Stimulated activated CD4-positive, alpha-beta T cell treated with anti-CD3 and anti-CD28 coated beads, Interleukin-2, amount 100 ng/mL, for 24 hours (primary cell): ENCODE measurements around the gene SLC35G2.
"Not testable (repeated sequence)": the region's sequence is repeated elsewhere in the genome, so short reads cannot be mapped to it uniquely, and the experiment has no call there.

Experiments used
- DNase-seq, 2 donors: peaks; one replicate each; pipeline ENCODE4 v3.0.0-alpha.2; 2020

SLC35G2 gene

DNA sequence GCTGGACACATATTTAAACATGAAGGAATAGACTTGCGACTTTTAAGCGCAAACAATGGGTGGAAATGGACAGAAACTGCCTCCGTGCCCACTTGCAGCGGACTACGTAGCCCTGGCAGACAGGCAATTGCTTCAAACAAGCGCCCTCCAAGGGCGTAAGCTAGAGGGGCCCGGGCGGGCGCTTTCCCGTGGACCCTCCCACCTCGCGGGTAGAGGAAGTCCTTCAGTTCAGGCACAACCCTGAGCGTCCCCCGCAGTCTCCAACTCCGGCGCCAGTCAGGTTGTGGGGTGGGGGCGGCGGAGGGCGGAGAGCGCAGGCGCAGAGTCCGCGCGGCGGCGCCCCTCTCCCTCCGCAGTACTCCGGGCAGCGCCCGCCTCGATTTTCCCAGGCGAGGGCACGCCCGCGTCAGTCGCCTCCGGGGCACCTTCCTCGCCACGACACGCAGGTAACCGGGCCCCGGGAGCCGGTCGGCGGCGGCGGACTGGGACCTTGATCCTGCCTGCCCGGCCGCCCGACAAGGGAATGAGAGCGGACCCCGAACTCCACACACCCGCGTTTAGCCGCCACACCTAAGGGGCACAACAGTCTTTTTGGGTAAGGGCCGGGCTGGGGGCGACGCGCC lies at the start of gene SLC35G2:
SLC35G2 (plus strand) TSS at position 358 of the 623 bp plus-strand sequence. CDS start 35,335 bp downstream, outside the sequence.
- peak; percentile 37 to 47 for DNase-seq

DNA sequence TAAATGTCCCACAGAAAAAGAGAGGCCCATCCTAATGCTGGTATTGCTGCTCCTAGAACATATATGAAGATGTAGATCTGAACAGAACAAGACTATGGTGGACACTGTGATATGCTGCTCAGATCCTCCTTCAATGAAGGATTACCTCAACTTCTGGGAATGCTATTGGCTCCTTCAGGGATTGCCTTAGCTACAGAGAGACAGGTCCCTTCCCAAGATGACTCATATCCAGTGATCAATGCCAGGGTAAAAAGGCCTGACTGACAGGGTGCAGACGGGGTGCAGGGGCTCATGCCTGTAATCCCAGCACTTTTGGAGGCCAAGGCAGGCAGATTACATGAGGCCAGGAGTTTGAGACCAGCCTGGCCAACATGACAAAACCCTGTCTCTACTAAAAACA lies 46.2 kb upstream of the SLC35G2 start:
- DNase-seq = no peak

DNA sequence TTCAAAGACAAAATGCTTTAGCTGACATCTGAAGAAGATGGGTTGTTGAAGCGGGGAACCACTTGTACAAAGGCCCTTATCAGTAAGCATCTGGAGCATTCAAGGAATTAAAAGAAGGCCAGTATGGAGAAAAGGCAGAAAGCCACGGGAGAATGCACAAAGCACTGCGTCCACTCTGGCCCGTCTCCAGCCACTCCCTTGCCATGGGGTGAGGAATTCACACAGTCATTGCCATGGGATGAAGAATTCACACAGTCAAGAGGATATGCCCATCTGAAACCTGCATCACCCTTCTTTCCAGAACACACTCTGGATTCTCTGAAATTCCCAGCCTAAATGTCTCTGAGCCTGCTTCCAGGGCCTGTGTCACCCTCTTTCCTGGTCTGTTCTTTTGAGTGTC lies 40.1 kb upstream of the SLC35G2 start:
- DNase-seq = no peak

DNA sequence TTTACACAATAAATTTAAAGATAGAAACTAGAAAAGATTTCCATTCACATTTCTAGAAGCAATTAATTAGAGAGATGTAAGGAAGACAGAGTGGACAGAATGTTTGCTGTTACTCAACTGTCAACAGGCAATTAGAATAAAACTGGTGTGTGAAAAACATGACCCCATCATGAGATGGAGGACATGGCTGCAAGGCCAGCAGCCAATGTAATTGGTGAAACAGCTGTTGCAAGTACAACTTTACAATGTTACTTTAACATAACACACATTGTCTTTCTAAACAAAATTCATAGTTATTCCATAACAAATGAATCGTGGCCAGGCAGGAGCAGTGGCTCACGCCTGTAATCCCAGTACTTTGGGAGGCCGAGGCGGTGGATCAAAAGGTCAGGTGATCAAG lies 38.2 kb upstream of the SLC35G2 start:
- no peak for DNase-seq

DNA sequence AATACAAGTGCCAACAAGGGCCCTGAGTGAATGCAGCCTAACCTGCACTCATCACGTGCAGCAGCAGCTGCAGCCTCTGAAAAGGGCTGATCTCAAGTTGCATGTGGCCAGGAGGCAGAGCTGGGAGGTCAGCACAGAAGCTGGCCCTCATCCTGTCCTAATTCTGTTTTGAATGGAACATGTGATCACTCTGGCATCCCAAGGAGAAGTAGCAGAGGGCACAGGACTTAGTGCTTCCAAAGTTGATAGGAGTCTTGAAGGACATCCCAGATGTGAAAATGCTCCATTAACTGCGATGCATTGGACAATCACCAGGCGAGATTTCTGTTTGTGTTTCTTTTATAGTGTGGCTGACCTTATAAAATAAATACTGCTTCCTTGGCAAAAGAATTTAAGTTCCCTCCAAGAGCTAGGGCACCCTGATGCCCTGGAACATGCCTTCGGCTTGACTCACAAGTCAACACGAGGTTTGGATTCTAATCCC lies 35.2 kb upstream of the SLC35G2 start:
- no peak for DNase-seq

DNA sequence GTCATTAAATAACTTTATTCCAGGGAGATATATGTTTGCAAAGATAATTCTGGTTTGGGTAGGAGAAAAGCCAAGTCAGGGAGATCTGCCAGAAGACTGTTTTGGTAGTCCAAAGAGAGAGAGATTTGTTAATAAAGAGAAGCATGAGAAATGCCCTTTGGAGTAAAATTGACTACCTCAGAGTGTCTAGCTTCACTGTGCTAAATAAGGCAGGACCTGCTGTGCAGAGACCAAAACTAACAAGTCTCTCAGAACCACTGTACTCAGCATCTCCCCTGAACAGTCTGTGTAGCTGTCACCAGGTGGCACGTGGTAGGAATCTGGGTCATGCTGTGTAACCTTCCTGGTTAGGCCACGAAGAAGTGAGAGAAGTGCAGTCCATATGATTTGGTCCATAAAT lies 31.6 kb upstream of the SLC35G2 start:
- peak in 1 of 2 donors; percentile 2 for DNase-seq

DNA sequence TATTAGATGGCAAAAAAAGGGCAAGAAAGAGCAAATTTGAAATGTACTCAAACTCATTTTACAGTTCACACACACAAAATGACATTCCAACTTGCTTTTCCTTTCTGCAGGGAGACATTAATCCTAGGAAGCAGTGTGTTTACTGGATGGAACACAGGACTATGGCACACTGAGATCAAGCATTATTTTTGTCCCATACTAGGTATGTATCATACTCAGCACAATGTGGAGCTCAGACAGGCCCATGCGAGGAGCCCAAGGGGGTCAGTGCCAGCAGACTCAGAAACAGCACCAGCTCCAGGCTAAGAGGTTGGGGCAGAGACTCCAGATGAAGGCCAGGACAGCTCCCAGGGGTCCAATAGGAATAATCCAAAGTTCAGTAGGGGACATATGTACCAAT lies 30.8 kb upstream of the SLC35G2 start:
- DNase-seq = no peak

DNA sequence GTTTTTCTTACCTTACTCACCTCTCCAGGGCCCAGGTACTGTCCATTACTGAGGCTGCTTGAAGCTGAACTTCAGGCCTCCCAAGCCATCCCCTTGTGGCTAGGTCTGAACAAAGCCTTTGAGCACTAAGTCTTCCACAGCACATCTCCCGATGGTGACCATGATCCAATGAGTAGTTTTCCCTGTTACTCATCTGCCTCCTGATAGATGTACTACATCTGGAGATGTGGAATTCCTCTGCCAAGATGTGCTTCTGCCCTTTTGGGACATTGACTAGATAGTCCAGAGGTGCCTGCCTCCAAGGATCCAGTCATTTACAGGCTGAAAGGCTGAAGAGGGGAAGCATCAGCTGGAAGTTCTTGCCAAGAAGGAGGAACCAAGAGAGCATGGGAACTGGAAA lies 28.9 kb upstream of the SLC35G2 start:
- DNase-seq = no peak

DNA sequence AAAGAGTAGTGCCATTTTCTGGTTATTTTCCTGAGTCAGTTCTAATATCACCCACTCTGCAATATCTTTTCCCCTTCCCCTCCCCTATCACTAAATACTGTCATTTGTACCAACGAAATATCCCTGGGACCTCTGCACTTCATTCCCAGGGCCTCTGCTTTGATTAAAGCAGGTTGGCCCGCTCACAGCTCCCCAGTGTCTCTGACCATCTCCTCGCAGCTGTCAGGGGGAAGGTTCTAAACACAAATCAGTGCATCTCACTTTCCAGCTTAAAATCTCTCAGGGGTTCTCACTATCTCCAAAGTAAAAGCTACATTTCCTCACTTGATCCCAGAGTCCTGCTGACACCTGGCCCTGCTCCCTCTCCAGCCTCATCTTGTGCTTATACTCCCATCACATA lies 28.1 kb upstream of the SLC35G2 start:
- no peak for DNase-seq

DNA sequence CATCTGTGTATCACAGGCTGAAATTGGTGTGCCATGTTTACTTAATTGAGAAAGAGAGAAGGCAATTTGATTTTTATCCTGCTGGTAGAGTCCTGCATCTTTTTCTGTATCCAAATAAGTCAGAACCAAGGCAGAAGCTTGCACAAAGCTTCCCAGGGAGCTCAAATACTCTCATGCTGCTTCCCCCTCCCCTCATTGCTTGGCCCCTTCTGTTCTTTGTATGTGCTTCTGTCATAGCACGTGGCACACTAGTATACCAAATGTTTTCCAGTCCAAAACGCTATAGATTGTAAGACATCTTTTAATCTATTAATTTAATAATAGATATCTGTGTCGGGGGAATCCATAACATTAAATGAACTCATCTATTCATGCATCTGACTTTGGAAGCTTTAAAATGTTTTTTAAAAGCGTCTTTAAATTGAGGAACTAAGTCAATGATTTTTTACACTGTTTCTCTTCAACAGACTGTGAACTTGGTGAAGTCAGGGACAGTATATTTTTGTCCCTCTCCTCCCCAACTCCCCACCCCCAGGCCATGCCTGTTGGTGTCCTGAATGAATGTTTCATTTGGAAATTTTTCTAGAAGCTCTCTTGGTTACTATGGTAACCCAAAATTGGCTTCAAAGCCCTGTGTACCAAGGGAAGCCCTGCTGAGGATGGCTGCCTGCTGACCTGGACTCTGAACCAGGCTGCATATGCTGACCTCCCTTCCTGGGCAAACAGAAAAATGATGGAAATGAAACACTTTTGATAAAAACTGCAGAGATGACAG lies 26.2 kb upstream of the SLC35G2 start:
- no peak for DNase-seq

DNA sequence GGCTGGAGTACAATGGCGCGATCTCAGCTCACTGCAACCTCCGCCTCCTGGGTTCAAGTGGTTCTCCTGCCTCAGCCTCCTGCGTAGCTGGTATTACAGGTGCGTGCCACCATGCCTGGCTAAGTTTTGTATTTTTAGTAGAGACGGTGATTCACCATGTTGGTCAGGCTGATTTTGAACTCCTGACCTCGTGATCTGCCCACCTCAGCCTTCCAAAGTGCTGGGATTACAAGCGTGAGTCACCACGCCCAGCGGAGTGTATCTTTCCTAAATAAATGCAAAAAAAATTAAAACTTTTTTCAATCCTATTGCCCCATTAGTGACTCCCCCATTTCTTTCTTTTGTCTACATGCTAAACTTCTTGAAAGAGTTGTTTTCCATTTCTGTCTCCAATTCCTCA lies 17.8 kb upstream of the SLC35G2 start:
- DNase-seq = not testable (repeated sequence)

DNA sequence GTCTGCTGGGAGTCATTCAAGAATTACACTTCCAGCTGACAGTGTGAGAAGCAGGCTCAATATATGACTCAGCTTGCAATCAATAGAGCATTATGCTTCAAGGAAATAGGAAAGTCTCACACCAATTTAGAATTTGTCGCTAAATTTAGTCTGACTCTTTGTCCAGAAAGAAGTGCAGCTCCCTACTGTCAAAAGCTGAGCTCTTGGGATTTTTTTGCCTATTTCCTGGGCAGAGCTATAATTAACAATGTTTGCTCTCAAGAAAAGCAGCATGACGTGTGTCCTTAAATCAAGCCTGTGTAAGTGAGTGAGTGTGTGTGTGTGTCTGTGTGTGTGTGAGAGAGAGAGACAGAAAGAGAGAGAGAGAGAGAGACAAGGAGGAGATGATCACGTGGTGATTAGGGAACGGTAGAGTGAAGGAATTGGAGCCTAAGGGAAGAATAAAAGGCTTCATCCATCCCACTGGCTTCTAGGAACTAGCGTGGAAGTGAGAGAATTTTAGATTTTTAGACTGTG lies 16.4 kb upstream of the SLC35G2 start:
- DNase-seq = no peak

DNA sequence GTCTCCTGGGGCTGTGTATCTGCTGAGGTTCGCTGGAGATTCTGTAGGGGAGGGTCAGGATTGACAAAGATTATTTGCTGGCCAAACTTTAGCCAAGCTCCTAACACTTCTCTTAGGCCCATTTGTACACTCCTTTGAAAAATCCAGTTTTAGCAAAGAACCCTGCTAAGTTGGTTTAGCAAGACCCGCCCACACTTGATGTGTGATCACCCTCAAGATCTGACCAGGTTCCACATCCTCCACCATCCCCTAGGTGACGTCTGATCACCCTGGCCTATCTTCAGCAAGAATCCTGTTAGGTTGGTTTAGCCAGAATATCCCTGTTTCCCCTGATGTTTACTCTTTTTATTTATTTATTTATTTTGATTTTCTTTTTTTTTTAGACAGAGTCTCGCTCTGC lies 14.8 kb upstream of the SLC35G2 start:
- no peak for DNase-seq

DNA sequence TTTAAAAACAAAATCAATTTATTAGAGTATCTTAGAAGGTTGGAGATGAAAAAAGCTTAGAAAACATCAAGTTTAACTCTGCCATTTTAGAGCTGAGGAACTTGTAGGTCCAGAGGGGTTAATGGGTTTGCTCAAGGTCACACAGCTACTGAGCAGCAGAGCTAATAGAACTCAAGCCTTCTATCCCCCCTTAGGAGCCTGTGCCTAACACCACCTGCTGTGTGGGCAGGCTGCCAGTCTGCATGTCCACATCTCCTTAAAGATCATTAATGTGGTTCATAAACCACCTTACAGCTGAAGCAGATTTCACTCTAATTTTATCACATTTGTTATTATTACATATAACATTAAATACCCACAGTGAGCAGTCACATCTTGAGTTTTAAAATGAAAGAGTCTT lies 14.1 kb upstream of the SLC35G2 start:
- no peak for DNase-seq

DNA sequence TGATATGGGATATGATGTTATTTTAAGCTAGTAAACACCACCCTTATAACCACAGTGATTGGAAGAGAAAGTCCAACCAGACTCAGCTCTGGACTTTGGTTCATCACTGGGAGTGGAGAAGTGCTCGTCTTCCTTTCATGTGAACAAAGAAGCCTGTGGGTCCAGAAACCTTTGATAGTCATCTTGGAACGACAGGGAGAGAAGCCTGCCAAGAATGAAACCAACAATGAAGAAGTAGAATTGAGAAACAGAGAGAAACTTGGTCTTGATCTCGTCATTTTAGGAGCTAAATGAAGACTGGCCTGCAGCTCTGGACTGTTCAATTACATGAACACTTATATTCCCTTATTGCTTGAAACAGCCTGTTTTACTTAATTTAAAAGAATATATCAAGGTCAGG lies 13.1 kb upstream of the SLC35G2 start:
- no peak for DNase-seq

DNA sequence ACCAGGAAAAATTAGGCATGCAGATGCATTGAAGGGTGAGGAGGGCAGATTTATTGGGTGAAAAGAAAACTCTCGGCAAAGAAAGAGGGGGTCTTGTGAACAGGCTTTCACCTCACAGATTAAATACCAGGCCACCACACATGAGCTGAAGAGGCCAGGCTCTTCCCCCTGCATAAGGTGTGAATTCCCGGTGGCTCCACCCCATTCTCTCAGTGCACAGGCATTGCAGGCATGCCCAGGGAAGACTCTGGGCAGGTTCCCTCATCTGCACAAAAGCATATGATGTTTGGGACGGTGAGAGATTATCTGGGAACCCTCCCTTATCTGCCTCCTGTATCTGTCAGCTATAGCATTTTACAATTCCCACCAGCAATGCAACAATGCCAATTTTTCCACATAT lies 7.2 kb upstream of the SLC35G2 start:
- DNase-seq = no peak

DNA sequence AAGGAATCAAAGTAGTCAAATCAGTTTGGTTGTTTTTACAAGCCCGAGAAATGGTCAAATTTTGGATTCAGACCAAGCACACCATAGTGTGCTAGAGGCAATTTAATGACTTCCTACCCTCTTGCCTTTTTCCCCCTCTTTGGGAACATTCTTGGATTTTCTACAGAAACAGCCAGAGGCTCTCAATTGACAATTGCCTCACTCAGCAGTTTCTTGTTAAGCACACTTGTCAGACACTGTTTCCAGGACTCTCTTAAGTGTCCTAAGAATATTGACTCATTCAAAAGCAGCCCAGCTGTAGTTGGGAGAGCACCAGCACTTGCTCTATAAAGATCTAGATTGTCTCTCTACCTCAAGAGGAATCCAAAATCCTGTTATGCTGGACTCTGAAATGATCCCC lies 1.5 kb upstream of the SLC35G2 start:
- no peak for DNase-seq

DNA sequence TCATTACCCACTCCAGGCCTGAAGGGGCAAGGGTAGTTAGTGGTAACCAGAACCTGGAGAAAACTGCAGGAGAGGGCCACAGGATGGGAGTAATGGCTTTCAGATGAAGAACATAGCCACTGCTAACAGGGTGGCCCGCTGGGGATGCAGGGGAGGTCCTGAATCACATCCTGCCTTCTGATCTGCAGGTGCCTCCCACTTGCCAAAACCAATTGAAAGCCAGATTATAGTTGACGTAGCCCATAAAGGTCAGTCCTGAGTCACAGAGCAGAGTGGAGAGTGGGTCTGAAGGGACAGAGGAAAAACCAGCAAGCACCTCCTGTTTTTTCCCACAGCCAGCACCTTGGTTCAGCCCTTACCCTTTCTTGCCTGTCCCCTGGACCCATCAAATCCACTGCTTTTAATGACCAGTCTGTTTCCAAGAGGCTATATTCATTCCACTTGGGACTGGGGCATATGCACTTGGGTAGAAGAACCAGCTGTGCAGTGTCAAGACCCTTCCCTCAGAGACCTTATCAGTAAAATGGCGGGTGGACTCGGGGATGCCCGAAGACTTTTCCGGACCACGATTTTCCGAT lies 646 bp upstream of the SLC35G2 start:
- DNase-seq = peak; percentile 26 to 51

DNA sequence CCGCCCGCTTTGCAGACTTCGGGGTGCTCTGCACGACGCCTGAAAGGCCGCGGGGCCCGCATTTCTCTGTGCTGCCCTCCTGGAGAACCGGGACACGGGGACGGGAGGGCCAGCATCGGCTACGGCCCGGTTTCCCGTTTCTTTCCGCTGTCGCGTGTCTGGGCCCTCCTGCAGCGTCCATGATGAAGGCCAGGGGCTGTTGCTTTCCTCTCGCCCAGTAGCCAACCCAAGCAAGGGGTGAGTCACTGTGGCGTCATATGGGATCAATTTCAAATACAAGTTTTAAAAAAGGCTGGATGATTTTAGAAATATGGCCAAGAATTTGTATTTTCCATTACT lies 435 bp downstream of the SLC35G2 start:
- peak in 1 of 2 donors; percentile 29 for DNase-seq

DNA sequence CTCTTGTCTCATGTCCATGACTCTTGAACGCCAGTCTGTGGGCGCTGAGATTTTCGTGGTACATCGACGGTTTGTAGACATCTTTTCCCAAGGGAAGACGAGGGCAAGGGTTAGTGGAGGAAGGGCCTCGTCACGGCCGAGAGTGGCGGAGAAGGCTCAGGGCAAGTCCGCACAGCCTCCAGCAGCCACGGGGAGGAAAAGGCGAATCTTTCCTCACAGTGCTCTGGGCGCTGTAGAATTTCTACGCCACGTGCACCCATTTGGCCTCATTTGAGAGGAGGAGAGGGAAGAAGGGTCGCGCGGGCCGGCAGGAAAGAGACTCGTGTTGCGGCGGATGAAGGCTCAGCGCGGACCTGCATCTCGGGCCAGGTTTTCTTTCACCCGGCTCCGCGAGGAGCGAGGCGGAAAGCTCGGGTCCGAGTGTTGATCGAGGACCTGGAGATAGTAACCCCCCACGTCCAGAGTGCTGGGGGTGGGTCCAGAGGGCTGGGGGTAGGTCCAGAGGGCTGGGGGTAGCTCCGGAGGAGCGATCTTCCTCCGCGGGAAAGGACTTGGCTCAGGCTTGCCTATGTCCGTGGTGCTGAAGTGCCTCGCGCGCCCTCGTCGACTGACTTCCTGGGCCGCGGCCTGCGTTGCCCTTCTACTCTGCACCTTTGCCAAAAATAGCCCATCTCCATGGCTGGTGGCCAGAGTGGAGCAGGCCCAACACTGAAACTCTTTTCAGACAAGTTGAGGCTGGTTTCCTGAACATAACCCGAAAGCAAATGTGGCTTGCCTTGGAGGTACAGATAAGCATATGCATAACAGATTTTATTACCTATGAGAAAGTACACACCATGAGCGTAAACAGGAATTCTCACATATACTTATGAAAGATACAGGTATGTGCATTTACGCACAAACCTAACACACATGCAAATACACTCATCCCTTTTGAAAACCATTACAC lies 1.1 kb downstream of the SLC35G2 start:
- peak; percentile 28 to 43 for DNase-seq

DNA sequence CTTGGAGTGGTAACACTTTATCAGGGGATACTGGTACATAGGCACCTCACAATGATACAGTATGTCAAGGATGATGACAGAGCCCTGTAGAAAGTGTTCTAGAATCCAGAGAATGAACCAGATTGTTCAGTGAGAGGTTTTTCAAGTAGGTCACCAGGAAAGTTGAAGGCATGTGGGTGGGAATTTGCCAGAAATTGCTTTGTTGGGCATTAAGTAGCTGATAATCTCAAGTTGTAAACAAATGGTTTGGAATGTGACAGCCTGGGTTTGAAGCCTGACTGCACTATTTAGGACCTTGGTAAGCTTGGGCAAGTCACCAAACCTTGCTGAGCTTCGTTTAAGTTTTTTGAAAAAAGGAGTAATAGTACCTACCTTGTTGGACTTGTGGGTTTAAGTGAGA lies 12.5 kb downstream of the SLC35G2 start:
- DNase-seq = no peak

DNA sequence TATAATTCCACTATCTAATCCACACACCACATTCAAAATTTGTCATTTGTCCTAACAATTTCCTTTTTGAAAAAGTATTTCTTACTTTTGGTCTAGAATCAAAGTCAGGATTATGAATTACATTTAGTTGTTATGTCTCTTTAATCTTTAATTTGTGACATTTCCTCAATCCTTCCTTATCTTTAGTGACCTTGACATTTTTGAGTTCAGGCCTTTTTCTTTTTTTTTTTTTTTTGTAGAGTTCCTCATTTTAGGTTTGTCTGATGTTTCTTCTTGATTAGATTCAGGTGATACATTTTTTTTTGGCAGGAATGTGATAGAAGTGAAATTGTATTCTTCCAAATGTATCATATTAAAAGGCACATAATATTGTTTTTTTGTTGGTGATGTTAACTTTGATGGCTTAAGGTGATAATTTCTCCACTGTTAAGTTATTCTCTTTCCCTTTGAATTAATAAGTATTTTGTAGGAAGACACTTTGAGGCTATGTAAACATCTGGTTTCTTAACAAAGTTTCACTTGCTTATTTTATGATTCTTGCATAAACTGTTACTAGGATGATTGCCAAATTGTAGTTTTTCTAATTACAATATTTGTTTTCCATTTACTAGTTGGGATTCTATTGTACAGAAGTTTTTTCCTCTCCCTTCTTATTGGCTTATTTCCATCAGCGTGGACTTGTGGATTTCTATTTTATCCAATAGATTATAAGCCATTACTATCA lies 16.3 kb downstream of the SLC35G2 start:
- no peak for DNase-seq
